Heart right ventricle (tissue), 16 donors: ENCODE measurements around the gene MIOS. TPM values are rescaled to one million over a fixed set of nuclear protein-coding genes. Genes with fewer than 3 reads are reported as not detected.

Source experiments
- ATAC-seq, 8 donors: fragments of 200-7000 bp; cut with Tn5 transposase; one replicate each; pipeline ENCODE4 v1.9.1; 2020; ENCODE audit warnings: mild to moderate bottlenecking in 8 of 8, moderate library complexity in 8 of 8, moderate number of reproducible peaks in 1 of 8
- DNase-seq, 2 donors: peaks; one replicate each; pipeline ENCODE4 v3.0.0-alpha.2; 2020
- H3K27ac ChIP-seq, 10 donors: fragments of 200-600 bp; sonication (generic) in 2 of 10; one replicate each; pipeline versions ENCODE4 v1.5.0 to v1.8.0; 2020 to 2022; ENCODE audit warnings: mild to moderate bottlenecking in 3 of 10
- H3K27me3 ChIP-seq, 7 donors: fragments of 200-600 bp; one replicate each; pipeline ENCODE4 v1.8.0; 2021 to 2022; ENCODE audit warnings: mild to moderate bottlenecking in 2 of 7
- H3K36me3 ChIP-seq, 9 donors: fragments of 200-600 bp; sonication (generic) in 1 of 9; one replicate each; pipeline versions ENCODE4 v1.5.0 to v1.8.0; 2020 to 2022; ENCODE audit warnings: mild to moderate bottlenecking in 2 of 9
- H3K4me1 ChIP-seq, 9 donors: fragments of 200-600 bp; sonication (generic) in 1 of 9; one replicate each; pipeline versions ENCODE4 v1.5.0 to v1.8.0; 2020 to 2022; ENCODE audit warnings: mild to moderate bottlenecking in 4 of 9
- H3K4me3 ChIP-seq, 10 donors: fragments of 200-600 bp; sonication (generic) in 2 of 10; one replicate each; pipeline versions ENCODE4 v1.5.0 to v1.8.0; 2020 to 2022; ENCODE audit warnings: mild to moderate bottlenecking in 7 of 10, moderate library complexity in 2 of 10
- H3K9me3 ChIP-seq, 11 donors: fragments of 200-600 bp in 10 of 11; sonication (generic) in 2 of 11; one replicate each; pipeline versions ENCODE4 v1.5.0 to v1.8.0; 2013 to 2022; ENCODE audit warnings: mild to moderate bottlenecking in 2 of 11, control low read depth in 1 of 11, moderate library complexity in 1 of 11
- WGBS, 2 donors: extraction: QIAGEN DNeasy Blood & Tissue Kit; methylation state at CpG; one replicate each; pipeline ENCODE4 v1.1.7; 2013; ENCODE audit warnings: inconsistent platforms in 1 of 2; 5-methylcytosine and 5-hydroxymethylcytosine counted together
- intact Hi-C, 10 donors: fragments of 100-400 bp; cut with DNase I; formaldehyde crosslinking; loops; one replicate each; pipeline versions ENCODE4 v1.11.1 to v1.14.2; 2022
- polyA plus RNA-seq, 2 donors: library from polyadenylated mRNA; stranded (reverse); fragments of 200-250 nt; gene quantifications; one replicate each; pipeline ENCODE4 v1.2.3, GENCODE V29; 2013
- total RNA-seq, 10 donors: library from RNA; stranded (reverse); fragmentation: NEBNext Ultra II Directional in 3 of 10; extraction: Animal tissue kit (Norgen Biotek cat#: 25700) in 3 of 10; gene quantifications; one replicate each; pipeline versions ENCODE4 v1.2.1 to v1.2.4, GENCODE V29; 2021 to 2023
- TF ChIP-seq, protein P1 (sequence below), 9 donors: fragments of 200-600 bp; sonication (generic) in 2 of 9; IDR thresholded peaks; one replicate each; pipeline versions ENCODE4 v1.5.0 to v1.8.0; 2021 to 2022; ENCODE audit warnings: antibody characterized with exemption in 9 of 9, mild to moderate bottlenecking in 5 of 9, moderate library complexity in 1 of 9
- donor health status: Arrhythmogenic right ventricular cardiomyopathy.
- donor health status: ischemic (EF 13 %, LVEDD 7.1; RV severe dilation, severe dysfunction).
- donor health status: healthy with polysubstance abuse.
- donor health status: DM: no; HTN: yes; CAD: no.
- donor health status: DM: no; HTN: no; CAD: no.
- donor health status: ischemic (EF 25% LVEDD 6.9; RV normal size, moderate dysfunction).
- donor health status: ischemic (EF 25% LVEDD 5.7; RV mildly dilated, moderate dysfunction).
- donor health status: healthy.
- donor health status: DM: yes; HTN: yes; CAD: no.
- donor health status: Ischemic cardiomyopathy.
- donor health status: ischemic (EF 35%, LVEDD 5.7; RV mildly dilated, moderate dysfunction).
- donor health status: nonischemic (EF 11% LVEDD 7.7; RV severe dilation, severe dysfunction).
- donor health status: DM: yes; HTN: yes; CAD: no.
- donor health status: PGD.
- donor health status: ischemic (EF 29% LVEDD 5.4; RV normal size, mild dysfunction).
- donor health status: nonischemic (EF 23%, LVEDD 6.1; RV moderate dilation, normal function).

Gene MIOS
- total and polyA plus RNA-seq, 12 donors, result 8.9 to 28.8 (median 20.7) TPM

GRCh38 chr7:7537711-7538110 lies 29.0 kb upstream of the MIOS start:
- no peak overlapping the region for H3K4me3 ChIP-seq
- no peak for DNase-seq
- intact Hi-C loops, result loop anchor here in 6 of 10 donors (5.0 to 10.0 kb wide), 4 partner anchors 113 to 573 kb away; no protein-coding TSS in a partner anchor
- peaks cover 0 to 10% (median 0%) of the 10 kb centered on the region in 7 donors for H3K27me3 ChIP-seq
- no peaks in the 10 kb centered on the region for H3K9me3 ChIP-seq
- no peaks in the 10 kb centered on the region for H3K36me3 ChIP-seq
- no peaks in the 10 kb centered on the region for H3K4me1 ChIP-seq
- H3K27ac ChIP-seq, result no peak overlapping the region
- WGBS, 2 donors, result 86 to 91% methylated on average over 2 of the region's 2 CpGs
- TF ChIP-seq, protein P1, sequence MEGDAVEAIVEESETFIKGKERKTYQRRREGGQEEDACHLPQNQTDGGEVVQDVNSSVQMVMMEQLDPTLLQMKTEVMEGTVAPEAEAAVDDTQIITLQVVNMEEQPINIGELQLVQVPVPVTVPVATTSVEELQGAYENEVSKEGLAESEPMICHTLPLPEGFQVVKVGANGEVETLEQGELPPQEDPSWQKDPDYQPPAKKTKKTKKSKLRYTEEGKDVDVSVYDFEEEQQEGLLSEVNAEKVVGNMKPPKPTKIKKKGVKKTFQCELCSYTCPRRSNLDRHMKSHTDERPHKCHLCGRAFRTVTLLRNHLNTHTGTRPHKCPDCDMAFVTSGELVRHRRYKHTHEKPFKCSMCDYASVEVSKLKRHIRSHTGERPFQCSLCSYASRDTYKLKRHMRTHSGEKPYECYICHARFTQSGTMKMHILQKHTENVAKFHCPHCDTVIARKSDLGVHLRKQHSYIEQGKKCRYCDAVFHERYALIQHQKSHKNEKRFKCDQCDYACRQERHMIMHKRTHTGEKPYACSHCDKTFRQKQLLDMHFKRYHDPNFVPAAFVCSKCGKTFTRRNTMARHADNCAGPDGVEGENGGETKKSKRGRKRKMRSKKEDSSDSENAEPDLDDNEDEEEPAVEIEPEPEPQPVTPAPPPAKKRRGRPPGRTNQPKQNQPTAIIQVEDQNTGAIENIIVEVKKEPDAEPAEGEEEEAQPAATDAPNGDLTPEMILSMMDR (IDR thresholded peaks at IDR 0.05), result no peak
- no peak for ATAC-seq

- H3K36me3 ChIP-seq, result no peaks in the 10 kb centered on the region
- H3K4me1 ChIP-seq, result no peaks in the 10 kb centered on the region
- intact Hi-C loops, result loop anchor here in 6 of 10 donors (5.0 to 10.0 kb wide), 4 partner anchors 114 to 574 kb away; no protein-coding TSS in a partner anchor
- ATAC-seq, result no peak
- no peaks in the 10 kb centered on the region for H3K9me3 ChIP-seq
- DNase-seq, result no peak
- no peak overlapping the region for H3K4me3 ChIP-seq
- peaks cover 0 to 7% (median 0%) of the 10 kb centered on the region in 7 donors for H3K27me3 ChIP-seq
- WGBS, 2 donors, result 64 to 70% methylated on average over 4 of the region's 4 CpGs
- H3K27ac ChIP-seq, result no peak overlapping the region
- TF ChIP-seq, protein P1 (IDR thresholded peaks at IDR 0.05), result no peak
These were observed 27.5 kb upstream of the MIOS start for GRCh38 chr7:7539152-7539551.

- Histone ChIP-seq H3K4me1 (no peaks in the 10 kb centered on the region), H3K27ac (no peak overlapping the region), H3K36me3 (no peaks in the 10 kb centered on the region), H3K9me3 (no peaks in the 10 kb centered on the region), H3K27me3 (peaks cover 0 to 7% (median 0%) of the 10 kb centered on the region in 7 donors), H3K4me3 (no peak overlapping the region)
- TF ChIP-seq, protein P1 (IDR thresholded peaks at IDR 0.05), result no peak
- no peak for DNase-seq
- intact Hi-C loops, result loop anchor here (2.0 to 10.0 kb wide), 8 partner anchors 112 to 575 kb away; no protein-coding TSS in a partner anchor
- WGBS, 2 donors, result 83 to 92% methylated on average over 4 of the region's 4 CpGs
- ATAC-seq, result no peak
These were observed 27.0 kb upstream of the MIOS start for GRCh38 chr7:7539711-7540110.

DNA sequence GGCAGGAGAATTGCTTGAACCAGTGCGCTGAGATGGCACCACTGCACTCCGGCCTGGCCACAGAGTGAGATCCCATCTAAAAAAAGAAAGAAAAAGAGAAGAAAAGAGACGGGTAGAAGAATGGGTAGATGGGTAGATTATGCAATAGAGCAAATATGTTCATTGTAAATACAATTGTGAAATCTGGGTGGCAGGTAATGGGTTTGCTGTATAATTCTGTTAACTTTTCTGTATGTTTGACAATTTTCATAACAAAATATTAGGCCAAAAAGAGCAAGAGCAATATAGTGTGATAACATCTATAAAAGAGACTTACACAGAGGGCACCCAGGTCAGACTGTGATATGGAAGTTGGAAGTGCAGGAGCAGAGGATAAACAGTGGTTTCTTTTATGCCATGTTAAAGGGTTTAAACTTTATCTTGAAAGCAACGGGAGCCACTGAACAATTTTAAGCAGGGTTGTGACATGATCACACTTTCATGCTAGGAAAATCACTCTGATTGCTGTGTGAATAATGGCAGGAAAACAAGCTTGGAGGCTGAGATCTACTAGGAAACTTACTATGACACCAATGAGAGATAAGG lies 24.3 kb upstream of the MIOS start:
- ATAC-seq (no peak), DNase-seq (no peak)
- Histone ChIP-seq H3K27ac (no peak overlapping the region), H3K4me1 (no peaks in the 10 kb centered on the region), H3K4me3 (no peak overlapping the region), H3K36me3 (no peaks in the 10 kb centered on the region), H3K9me3 (no peaks in the 10 kb centered on the region), H3K27me3 (peaks cover 0 to 5% (median 0%) of the 10 kb centered on the region in 7 donors)
- intact Hi-C loops, result loop anchor here in 6 of 10 donors (2.0 to 10.0 kb wide), 6 partner anchors 115 to 578 kb away; no protein-coding TSS in a partner anchor
- 75 to 80% methylated on average over 4 of the region's 4 CpGs for WGBS, 2 donors
- TF ChIP-seq, protein P1 (IDR thresholded peaks at IDR 0.05), result no peak
